Measurements from ENCODE around the gene TFF2.

The TFF2 gene

DNA sequence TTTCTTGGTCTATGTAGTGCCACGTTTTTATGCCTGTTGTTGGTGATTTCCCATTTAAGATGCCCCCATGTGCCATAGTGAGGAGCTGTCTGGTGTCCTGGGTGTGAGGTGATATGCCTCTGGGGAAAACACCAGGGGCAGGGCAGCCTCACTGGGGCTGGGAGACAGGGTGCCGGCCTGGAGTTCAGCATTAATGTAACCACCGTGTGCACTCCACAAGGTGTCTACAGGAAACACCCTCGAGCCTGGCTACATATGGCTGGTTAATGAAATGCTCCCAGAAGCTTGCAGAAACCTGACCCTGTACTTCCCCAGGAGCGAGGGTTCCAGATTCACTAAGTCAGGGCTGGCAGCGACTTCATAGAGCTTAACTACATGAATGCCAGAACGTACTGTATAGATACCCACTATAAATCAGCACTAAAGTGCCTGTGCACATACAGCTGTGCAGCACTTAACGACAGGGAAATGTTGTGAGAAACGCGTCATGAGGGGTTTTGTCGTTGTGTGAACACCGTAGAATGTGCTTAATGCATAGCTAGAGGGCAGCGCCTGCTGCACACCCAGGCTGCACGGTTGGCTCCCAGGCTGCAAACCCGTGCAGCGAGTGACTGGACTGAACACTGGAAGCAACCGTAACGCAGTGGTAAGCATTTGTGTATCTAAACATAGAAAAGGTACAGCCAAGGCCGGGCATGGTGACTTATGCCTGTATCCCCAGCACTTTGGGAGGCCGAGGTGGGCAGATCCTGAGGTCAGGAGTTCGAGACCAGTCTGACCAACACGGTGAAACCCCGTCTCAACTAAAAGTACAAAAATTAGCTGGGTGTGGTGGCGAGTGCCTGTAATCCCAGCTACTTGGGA, 10.4 kb downstream of the TFF2 start:
- Mint-ChIP-seq H3K27ac (no peak overlapping the region), H3K4me3 (no peak overlapping the region), H3K36me3 (ENCODE audit: low read depth) (no peaks in the 10 kb centered on the region), H3K4me1 (ENCODE audit: low read depth) (peaks cover 5% of the 10 kb centered on the region), H3K9me3 (no peaks in the 10 kb centered on the region), H3K27me3 (peaks cover 12% of the 10 kb centered on the region)
- intact Hi-C loops (cut with micrococcal nuclease): no loop called here

DNA sequence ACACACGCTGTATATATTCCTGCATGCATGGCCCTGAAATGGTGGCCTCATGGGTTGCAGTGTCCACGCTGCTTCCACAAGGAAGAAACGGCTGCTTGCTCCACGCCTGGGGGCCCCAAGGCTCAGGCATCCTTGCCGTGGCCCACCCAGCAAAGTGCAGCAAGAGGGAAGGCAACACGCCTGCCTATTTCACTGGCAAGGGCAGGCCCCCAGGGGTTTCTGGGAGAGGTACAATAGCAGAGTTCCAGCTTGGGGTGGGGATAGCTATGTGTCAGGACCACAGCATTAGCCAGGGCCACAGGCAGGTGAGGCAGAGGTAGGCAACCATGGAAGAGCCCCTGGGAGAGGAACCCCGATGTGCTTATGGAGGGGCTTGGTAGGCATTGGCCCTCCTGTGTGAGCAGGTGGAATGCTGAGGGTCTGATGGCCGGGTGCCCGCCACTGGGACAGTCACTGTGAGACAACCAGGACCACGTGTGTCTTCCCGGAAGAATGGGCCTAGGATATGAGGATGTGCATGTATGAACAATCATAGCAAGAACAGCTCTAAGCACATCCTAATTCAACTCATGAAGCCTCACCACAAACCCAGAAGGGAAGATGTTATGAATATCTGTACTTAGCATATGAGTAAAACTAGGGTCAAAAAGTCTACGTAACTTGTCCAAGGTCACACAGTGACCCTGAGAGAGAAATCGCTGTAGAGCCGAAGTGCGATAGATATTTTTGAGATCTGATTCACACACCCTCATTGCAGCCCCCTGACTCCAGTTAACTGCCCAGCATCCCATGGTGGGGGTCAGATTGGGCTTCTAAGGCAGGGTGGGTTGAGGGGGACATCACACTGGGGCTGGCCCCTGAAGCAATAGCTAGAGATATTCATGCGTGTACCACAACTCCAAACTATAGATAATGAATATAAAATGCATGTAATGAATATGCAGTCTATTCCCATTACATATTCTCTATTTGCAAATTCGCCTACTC, 11.8 kb downstream of the TFF2 start:
- peaks cover 12% of the 10 kb centered on the region for H3K27me3 Mint-ChIP-seq
- H3K9me3 Mint-ChIP-seq: no peaks in the 10 kb centered on the region
- no peak overlapping the region for H3K27ac Mint-ChIP-seq
- intact Hi-C loops (cut with micrococcal nuclease): loop anchor here (10.0 kb wide), 1 partner anchor 106 kb away; no protein-coding TSS in a partner anchor
- H3K4me1 Mint-ChIP-seq (ENCODE audit: low read depth): peaks cover 5% of the 10 kb centered on the region
- H3K4me3 Mint-ChIP-seq: no peak overlapping the region
- no peaks in the 10 kb centered on the region for H3K36me3 Mint-ChIP-seq (ENCODE audit: low read depth)

DNA sequence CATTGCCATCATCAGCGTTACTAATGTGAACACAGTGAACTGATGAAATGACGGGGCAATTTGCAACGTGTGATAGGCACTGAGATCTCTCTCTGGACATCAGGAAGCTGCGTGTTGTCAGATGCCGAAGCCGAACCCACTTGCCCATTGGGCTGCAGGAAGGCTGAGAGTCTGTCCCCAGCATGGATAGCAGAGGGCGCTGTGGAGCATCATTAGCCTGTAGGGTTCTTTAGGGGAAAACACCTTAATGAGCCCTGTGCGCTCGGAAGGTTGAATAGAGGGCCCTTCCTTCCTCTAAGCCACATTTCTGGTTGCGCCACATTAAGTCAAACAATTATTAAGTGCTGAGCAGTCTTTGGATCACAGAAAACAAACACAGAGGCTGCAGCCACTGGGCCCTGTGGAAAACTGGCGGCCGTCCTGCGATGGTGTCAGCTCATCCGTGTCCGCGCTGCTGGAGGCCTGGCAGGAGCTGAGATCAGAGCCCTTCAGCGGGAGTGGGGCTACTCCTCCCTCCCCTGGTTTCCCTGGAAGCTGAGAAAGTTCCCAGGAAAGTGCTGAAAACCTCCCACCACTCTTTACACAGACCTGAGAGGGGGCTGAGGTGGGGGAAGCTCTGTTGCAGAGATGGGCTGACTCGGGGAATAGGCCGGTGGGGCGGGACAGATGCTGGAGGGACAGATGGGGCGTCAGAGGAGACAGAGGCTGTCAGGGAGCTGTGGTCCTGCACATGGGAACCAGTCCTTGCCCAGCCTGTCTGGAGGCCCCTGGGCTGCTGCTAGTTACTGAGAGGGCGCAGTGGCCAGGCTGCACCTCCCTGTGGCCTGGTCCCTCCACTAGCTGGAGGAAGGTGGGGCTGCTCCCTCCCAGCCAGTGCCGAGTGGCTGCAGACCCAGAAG, 12.7 kb downstream of the TFF2 start:
- intact Hi-C loops (cut with micrococcal nuclease): loop anchor here (10.0 kb wide), 1 partner anchor 107 kb away; no protein-coding TSS in a partner anchor
- no peak overlapping the region for H3K27ac Mint-ChIP-seq
- peaks cover 5% of the 10 kb centered on the region for H3K4me1 Mint-ChIP-seq (ENCODE audit: low read depth)
- peaks cover 15% of the 10 kb centered on the region for H3K27me3 Mint-ChIP-seq
- H3K9me3 Mint-ChIP-seq: no peaks in the 10 kb centered on the region
- no peak overlapping the region for H3K4me3 Mint-ChIP-seq
- H3K36me3 Mint-ChIP-seq (ENCODE audit: low read depth): no peaks in the 10 kb centered on the region

DNA sequence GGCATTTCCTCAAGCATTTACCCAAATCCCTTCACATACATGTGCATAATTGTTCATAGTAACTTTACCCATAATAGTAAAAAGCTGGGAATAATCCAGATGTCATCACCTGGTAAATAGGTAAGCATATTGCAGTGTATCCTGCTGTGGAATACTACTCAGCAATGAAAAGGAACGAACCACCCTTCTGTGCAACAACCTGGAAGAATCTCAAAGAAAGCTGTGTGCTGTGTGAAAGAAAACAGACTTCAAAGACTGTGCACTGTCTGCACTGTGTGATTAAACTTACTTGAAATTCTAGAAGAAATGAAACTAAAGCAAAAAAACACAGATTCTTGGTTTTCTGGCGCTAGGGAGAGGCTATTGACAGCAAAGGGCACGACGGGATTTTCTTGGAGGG, 13.5 kb downstream of the TFF2 start:
- intact Hi-C loops (cut with micrococcal nuclease): loop anchor here (10.0 kb wide), 1 partner anchor 108 kb away; no protein-coding TSS in a partner anchor
- Mint-ChIP-seq H3K36me3 (ENCODE audit: low read depth) (no peaks in the 10 kb centered on the region), H3K9me3 (no peaks in the 10 kb centered on the region), H3K27me3 (peaks cover 19% of the 10 kb centered on the region), H3K27ac (no peak overlapping the region), H3K4me3 (no peak overlapping the region), H3K4me1 (ENCODE audit: low read depth) (peaks cover 5% of the 10 kb centered on the region)

DNA sequence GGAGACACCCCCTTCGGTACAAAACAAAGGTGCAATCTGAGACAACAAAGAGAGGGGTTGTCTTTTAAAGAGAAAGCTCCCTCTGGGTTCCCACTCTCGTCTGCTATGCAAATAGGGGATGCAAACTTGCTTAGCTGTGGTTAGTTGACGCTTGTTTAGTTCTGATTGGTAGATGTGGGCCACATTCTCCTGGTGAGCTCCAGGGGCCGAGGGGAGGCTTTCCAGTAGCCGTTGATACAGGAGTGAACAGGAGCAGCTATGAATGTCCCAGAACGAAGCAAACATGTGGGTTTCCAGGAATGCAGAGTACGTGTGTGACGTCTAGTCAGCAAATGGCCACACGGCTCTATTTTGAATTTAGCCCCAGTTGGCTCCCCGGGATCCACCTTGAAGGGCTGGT, 14.7 kb downstream of the TFF2 start:
- intact Hi-C loops (cut with micrococcal nuclease): loop anchor here (10.0 kb wide), 1 partner anchor 109 kb away; no protein-coding TSS in a partner anchor
- Mint-ChIP-seq H3K27ac (no peak overlapping the region), H3K4me3 (no peak overlapping the region), H3K36me3 (ENCODE audit: low read depth) (no peaks in the 10 kb centered on the region), H3K4me1 (ENCODE audit: low read depth) (peaks cover 5% of the 10 kb centered on the region), H3K9me3 (peaks cover 8% of the 10 kb centered on the region), H3K27me3 (peaks cover 19% of the 10 kb centered on the region)

DNA sequence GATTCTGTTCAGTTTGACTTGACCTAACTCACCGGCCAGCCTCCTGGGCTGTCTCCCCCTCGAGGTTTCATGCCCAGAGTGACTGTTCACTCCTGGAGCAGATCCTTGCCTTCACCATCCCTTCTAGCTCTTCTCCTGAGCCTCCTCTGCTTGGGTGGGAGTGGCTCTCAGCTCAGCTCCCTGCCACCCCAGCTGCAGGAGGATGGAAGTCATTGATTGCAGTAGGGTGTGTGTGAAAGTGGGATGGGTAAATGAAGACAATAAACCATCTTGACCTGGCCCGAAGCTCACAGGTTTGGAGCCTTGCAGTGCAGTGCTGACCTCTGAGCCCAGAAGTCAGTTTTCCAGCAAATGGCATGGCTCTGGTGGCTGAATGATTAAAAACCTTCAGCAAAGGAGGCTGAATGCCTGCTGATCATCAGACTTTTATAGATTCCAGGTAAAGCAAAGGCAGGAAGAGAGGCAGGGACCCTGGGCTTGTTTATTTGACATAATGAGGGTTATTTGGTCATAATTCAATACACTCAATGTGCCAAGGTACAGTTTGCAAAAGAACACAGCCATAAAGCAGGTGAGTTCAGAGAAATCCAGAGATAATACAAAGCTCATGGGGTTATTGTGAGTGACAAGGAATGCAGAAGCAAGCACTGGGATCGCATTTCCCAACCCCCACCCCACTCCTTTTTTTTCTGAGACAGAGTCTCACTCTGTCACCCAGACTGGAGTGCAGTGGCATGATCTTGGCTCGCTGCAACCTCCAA, 18.1 kb downstream of the TFF2 start:
- intact Hi-C loops (cut with micrococcal nuclease): loop anchor here (10.0 kb wide), 1 partner anchor 112 kb away; no protein-coding TSS in a partner anchor
- Mint-ChIP-seq H3K27ac (no peak overlapping the region), H3K4me3 (no peak overlapping the region)

DNA sequence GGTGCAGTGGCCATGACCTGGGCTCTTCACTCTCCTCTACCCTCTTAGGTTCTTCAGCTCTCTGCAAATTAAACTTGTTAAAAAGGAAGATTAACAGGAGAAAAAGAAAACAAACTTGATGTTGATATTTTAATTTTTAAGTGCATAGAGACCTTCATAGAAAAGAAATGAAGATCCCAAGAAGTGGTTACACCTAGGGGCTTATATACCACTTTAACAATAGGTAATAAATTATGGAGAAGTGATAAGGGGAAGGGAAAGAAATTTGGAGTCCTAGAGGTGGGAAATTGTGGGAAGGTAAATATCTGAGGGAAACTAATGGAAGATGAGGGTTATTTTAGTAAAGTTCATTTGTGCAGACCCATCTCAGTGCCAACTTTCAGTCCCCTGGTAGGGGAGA, 19.1 kb downstream of the TFF2 start:
- peaks cover 5% of the 10 kb centered on the region for H3K4me1 Mint-ChIP-seq (ENCODE audit: low read depth)
- peaks cover 13% of the 10 kb centered on the region for H3K27me3 Mint-ChIP-seq
- no peaks in the 10 kb centered on the region for H3K36me3 Mint-ChIP-seq (ENCODE audit: low read depth)
- intact Hi-C loops (cut with micrococcal nuclease): loop anchor here (10.0 kb wide), 1 partner anchor 113 kb away; no protein-coding TSS in a partner anchor
- peaks cover 8% of the 10 kb centered on the region for H3K9me3 Mint-ChIP-seq
- no peak overlapping the region for H3K4me3 Mint-ChIP-seq
- no peak overlapping the region for H3K27ac Mint-ChIP-seq

More for the DNA sequence above, 18.1 kb downstream of the TFF2 start:
- peaks cover 8% of the 10 kb centered on the region for H3K9me3 Mint-ChIP-seq
- H3K27me3 Mint-ChIP-seq: peaks cover 18% of the 10 kb centered on the region
- H3K4me1 Mint-ChIP-seq (ENCODE audit: low read depth): peaks cover 8% of the 10 kb centered on the region
- H3K36me3 Mint-ChIP-seq (ENCODE audit: low read depth): no peaks in the 10 kb centered on the region

DNA sequence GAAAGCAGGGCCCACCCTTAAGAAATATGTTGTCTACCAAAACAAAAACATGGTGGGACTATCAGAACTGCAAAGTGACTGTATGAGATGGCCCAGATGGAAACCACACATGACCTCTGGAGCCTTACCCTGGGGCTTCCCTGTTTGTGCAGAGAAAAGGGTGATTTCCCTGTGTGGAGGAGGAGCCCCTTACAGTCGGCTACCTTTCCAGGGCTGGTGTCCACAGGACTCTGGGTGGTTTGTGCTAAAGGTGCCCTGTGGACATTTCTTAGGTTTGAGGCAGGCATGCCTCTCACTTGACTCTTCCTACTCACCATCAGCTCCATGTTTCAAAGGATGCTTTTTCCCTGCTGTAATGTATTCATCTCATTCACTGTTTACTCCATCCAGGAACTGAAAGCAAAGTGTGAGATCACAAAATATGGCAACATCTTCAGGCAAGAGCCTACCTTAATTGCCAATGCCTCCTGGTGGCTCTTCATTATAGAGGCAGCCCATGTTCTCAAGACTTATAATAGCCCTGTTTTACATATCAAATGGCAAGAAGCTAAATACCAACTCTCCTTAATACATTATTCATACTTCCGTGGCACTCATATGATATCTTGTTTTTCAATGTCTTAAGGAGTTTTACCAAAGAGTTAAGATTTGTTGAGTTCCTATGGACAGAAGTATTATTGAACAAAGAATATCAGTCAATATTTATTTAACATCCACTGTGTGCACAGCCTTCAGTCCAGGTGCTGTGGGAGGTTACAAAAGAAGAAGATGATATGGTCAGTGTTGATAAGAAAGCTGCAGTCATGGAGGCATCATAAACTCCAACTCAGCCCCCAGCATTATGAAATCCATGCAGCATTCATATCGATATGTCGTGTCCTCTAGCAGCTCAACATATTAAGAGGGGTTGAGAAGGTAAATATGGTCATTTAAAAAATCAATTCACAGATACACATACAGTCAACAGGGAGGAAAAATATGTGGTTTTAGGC, 20.1 kb downstream of the TFF2 start:
- H3K27me3 Mint-ChIP-seq: peaks cover 9% of the 10 kb centered on the region
- intact Hi-C loops (cut with micrococcal nuclease): loop anchor here (10.0 kb wide), 1 partner anchor 114 kb away; no protein-coding TSS in a partner anchor
- H3K27ac Mint-ChIP-seq: no peak overlapping the region
- H3K4me3 Mint-ChIP-seq: no peak overlapping the region
- peaks cover 8% of the 10 kb centered on the region for H3K9me3 Mint-ChIP-seq
- peaks cover 5% of the 10 kb centered on the region for H3K4me1 Mint-ChIP-seq (ENCODE audit: low read depth)
- H3K36me3 Mint-ChIP-seq (ENCODE audit: low read depth): no peaks in the 10 kb centered on the region

DNA sequence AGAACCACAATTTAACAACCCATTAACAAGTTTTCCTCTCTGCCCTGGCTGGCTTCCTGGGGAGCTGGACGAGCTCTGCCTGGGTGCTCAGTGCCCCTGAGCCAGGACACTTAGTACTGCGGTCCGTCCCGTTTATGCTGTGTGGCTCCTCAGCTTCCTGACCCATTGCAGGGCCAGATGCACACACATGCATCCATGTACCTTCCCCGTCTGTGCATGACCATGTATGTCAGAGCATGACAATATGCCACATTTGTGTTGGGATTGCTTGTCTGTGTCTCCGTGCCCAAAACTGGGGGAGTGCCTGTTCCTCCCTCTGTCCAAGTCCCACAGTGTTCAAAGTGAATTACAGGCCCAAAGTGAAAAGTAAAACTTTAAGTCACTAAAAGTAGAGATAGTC, 25.9 kb downstream of the TFF2 start:
- Mint-ChIP-seq H3K36me3 (ENCODE audit: low read depth) (no peaks in the 10 kb centered on the region), H3K4me1 (ENCODE audit: low read depth) (peaks cover 9% of the 10 kb centered on the region)
- intact Hi-C loops (cut with micrococcal nuclease): no loop called here

DNA sequence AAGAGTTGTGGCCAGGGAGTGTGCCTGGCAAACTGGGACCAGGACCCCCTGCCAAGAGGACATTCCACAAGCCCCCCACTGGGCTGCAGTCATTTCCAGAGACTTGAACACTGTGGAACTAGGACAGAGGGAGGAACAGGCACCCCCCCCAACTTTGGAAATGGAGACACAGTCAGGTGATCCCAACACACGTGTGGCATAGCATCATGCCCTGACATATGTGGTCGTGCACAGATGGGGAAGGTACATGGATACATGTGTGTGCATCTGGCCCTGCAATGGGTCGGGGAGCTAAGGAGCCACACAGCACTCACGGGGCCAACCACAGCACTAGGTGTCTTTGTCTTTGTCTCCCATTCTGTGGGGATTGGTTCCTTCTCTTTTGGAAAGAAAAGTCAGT, 28.9 kb downstream of the TFF2 start:
- intact Hi-C loops (cut with micrococcal nuclease): no loop called here
- peaks cover 30% of the 10 kb centered on the region for H3K4me1 Mint-ChIP-seq (ENCODE audit: low read depth)
- H3K27ac Mint-ChIP-seq: no peak overlapping the region
- no peaks in the 10 kb centered on the region for H3K36me3 Mint-ChIP-seq (ENCODE audit: low read depth)
- no peaks in the 10 kb centered on the region for H3K9me3 Mint-ChIP-seq
- no peak overlapping the region for H3K4me3 Mint-ChIP-seq
- peaks cover 5% of the 10 kb centered on the region for H3K27me3 Mint-ChIP-seq

More for the DNA sequence above, 25.9 kb downstream of the TFF2 start:
- no peak overlapping the region for H3K4me3 Mint-ChIP-seq
- H3K27ac Mint-ChIP-seq: no peak overlapping the region
- no peaks in the 10 kb centered on the region for H3K9me3 Mint-ChIP-seq
- no peaks in the 10 kb centered on the region for H3K27me3 Mint-ChIP-seq

DNA sequence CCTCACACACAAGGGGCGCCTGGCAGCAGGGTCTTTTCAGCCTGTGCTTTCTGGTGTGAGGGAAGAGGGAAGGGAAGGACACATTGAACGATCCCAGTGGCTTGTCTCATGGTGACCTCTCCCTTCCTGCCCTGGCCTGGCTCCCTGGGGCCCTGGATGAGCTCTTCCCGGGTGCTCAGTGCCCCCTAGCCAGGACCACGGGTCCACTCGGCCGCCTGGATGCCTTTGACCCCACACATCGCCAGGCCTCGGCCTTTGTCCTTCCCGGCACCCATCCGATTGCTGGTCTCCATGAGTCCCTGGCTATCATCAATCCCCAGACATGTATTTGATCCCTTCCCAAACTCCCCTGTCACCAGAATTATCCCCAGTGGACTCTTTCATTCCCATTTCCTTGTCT, 29.6 kb downstream of the TFF2 start:
- intact Hi-C loops (cut with micrococcal nuclease): no loop called here
- Mint-ChIP-seq H3K9me3 (no peaks in the 10 kb centered on the region), H3K36me3 (ENCODE audit: low read depth) (no peaks in the 10 kb centered on the region), H3K27me3 (peaks cover 6% of the 10 kb centered on the region), H3K4me3 (no peak overlapping the region), H3K27ac (no peak overlapping the region), H3K4me1 (ENCODE audit: low read depth) (peaks cover 32% of the 10 kb centered on the region)

DNA sequence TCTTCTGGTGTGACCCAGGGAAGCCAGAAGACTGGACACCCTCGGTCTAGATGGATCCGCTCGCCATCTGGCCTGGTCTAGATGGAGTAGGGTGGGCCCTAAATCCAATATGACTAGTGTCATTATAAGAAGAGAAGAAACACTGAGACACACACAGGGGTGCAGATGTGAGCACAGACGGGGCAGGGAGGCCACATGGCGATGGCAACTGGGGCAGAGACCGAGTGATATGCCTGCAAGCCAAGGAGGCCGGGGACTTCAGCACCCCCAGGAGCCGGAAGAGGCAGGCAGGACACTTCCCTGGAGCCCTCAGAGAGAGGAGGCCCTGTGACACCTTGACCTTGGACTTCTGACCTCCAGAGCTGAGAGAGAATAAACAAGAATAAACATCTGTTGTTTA, 30.0 kb downstream of the TFF2 start:
- H3K27ac Mint-ChIP-seq: no peak overlapping the region
- H3K4me3 Mint-ChIP-seq: no peak overlapping the region
- H3K9me3 Mint-ChIP-seq: no peaks in the 10 kb centered on the region
- intact Hi-C loops (cut with micrococcal nuclease): no loop called here
- no peaks in the 10 kb centered on the region for H3K36me3 Mint-ChIP-seq (ENCODE audit: low read depth)
- peaks cover 32% of the 10 kb centered on the region for H3K4me1 Mint-ChIP-seq (ENCODE audit: low read depth)
- peaks cover 6% of the 10 kb centered on the region for H3K27me3 Mint-ChIP-seq

Measured in dendritic cell treated with granulocyte-macrophage colony-stimulating factor and Interleukin-4, amounts not matched to agents 40 ng/mL and 50 ng/mL, for 4 days (primary cell).